Measurements from ENCODE around the gene BAIAP2L2. TPM values are rescaled to one million over a fixed set of nuclear protein-coding genes. Genes with fewer than 3 reads are reported as not detected.
"Not testable (repeated sequence)": the region's sequence is repeated elsewhere in the genome, so short reads cannot be mapped to it uniquely, and the experiment has no call there.

The BAIAP2L2 gene
- total RNA-seq, 2 donors from 2014 or later = 0.14 to 5.5 TPM

GRCh38 chr22:38151126-38151500, 40.6 kb upstream of the BAIAP2L2 start:
- WGBS = 88% methylated on average over 8 of the region's 8 CpGs
- Histone ChIP-seq H3K27me3 (replicated peaks; ENCODE audit: insufficient read depth) (no peaks in the 10 kb centered on the region), H3K27ac (no peak overlapping the region), H3K9me3 (no peaks in the 10 kb centered on the region), H3K36me3 (no peaks in the 10 kb centered on the region), H3K4me3 (no peak overlapping the region), H3K4me1 (replicated peaks) (no peaks in the 10 kb centered on the region)
- TF ChIP-seq POLR2AphosphoS5 (IDR thresholded peaks at IDR 0.05) (no peak), POLR2A (IDR thresholded peaks at IDR 0.05) (no peak), CTCF (IDR thresholded peaks at IDR 0.05) (no peak)
- DNase-seq (ENCODE audit: low spot score) = no peak
- intact Hi-C loops (cut with DNase I) = no loop called here

GRCh38 chr22:38148245-38148644, 37.8 kb upstream of the BAIAP2L2 start:
- no peak overlapping the region for H3K4me3 ChIP-seq
- WGBS = 84% methylated on average over 5 of the region's 5 CpGs
- no peaks in the 10 kb centered on the region for H3K4me1 ChIP-seq (replicated peaks)
- intact Hi-C loops (cut with DNase I) = no loop called here
- H3K9me3 ChIP-seq = no peaks in the 10 kb centered on the region
- no peak for DNase-seq (ENCODE audit: low spot score)
- no peaks in the 10 kb centered on the region for H3K36me3 ChIP-seq
- no peak overlapping the region for H3K27ac ChIP-seq
- TF ChIP-seq CTCF (IDR thresholded peaks at IDR 0.05) (no peak), POLR2A (IDR thresholded peaks at IDR 0.05) (no peak), POLR2AphosphoS5 (IDR thresholded peaks at IDR 0.05) (no peak)
- H3K27me3 ChIP-seq (replicated peaks; ENCODE audit: insufficient read depth) = no peaks in the 10 kb centered on the region

- H3K27me3 ChIP-seq (replicated peaks; ENCODE audit: insufficient read depth); intact Hi-C loops (cut with DNase I); DNase-seq (ENCODE audit: low spot score); H3K4me1 ChIP-seq (replicated peaks); H3K36me3 ChIP-seq; H3K4me3 ChIP-seq; H3K9me3 ChIP-seq; H3K27ac ChIP-seq: not testable (repeated sequence)
- 83% methylated on average over 3 of the region's 3 CpGs for WGBS
Measured at GRCh38 chr22:38146166-38146565, 35.7 kb upstream of the BAIAP2L2 start.

GRCh38 chr22:38144025-38144405, 33.5 kb upstream of the BAIAP2L2 start:
- TF ChIP-seq CTCF (IDR thresholded peaks at IDR 0.05) (no peak), POLR2A (IDR thresholded peaks at IDR 0.05) (no peak), POLR2AphosphoS5 (IDR thresholded peaks at IDR 0.05) (no peak)
- no peak for DNase-seq (ENCODE audit: low spot score)
- WGBS = 98% methylated on average over 5 of the region's 5 CpGs
- intact Hi-C loops (cut with DNase I) = no loop called here
- Histone ChIP-seq H3K27me3 (replicated peaks; ENCODE audit: insufficient read depth) (no peaks in the 10 kb centered on the region), H3K4me3 (no peak overlapping the region), H3K9me3 (no peaks in the 10 kb centered on the region), H3K27ac (no peak overlapping the region), H3K36me3 (peaks cover 0 to 5% of the 10 kb centered on the region in 2 donors), H3K4me1 (replicated peaks) (no peaks in the 10 kb centered on the region)

- H3K27me3 ChIP-seq (replicated peaks; ENCODE audit: insufficient read depth) = no peaks in the 10 kb centered on the region
- WGBS = 95% methylated on average over 5 of the region's 5 CpGs
- peaks cover 0 to 5% of the 10 kb centered on the region in 2 donors for H3K36me3 ChIP-seq
- intact Hi-C loops (cut with DNase I) = no loop called here
- H3K4me3 ChIP-seq = no peak overlapping the region
- no peak for TF ChIP-seq POLR2AphosphoS5 (IDR thresholded peaks at IDR 0.05)
- TF ChIP-seq CTCF (IDR thresholded peaks at IDR 0.05) = no peak
- no peak for TF ChIP-seq POLR2A (IDR thresholded peaks at IDR 0.05)
- DNase-seq (ENCODE audit: low spot score) = no peak
- no peaks in the 10 kb centered on the region for H3K9me3 ChIP-seq
- H3K4me1 ChIP-seq (replicated peaks) = no peaks in the 10 kb centered on the region
- H3K27ac ChIP-seq = no peak overlapping the region
Measured at GRCh38 chr22:38142606-38143005, 32.1 kb upstream of the BAIAP2L2 start.

Data from prostate gland (tissue), 2 donors.